GM18951 (cell line): ENCODE measurements around the gene PCBP3.
"Not testable (repeated sequence)": the region's sequence is repeated elsewhere in the genome, so short reads cannot be mapped to it uniquely, and the experiment has no call there.

Experiments
- POLR2A ChIP-seq: IDR thresholded peaks from 4 replicates; pipeline ENCODE4 v1.6.1; 2011; ENCODE audit warnings: mild to moderate bottlenecking; ENCODE audit not compliant: insufficient read length, insufficient read depth; ENCODE audit errors: extremely low read depth
- in situ Hi-C: fragments of 300-500 bp; cut with MboI; formaldehyde crosslinking; loops from one replicate; pipeline ENCODE4 v1.12.0; 2022; ENCODE audit warnings: low sequenced_read_pairs, mixed read lengths, inconsistent platforms; ENCODE audit not compliant: unreplicated experiment

The PCBP3 gene

GRCh38 chr21:45943630-45944540 lies 300.4 kb downstream of the PCBP3 start:
- TF ChIP-seq POLR2A = no peak

GRCh38 chr21:45944601-45945000 lies 301.1 kb downstream of the PCBP3 start:
- TF ChIP-seq POLR2A = no peak
- in situ Hi-C loops = no loop called here

More at GRCh38 chr21:45943630-45944540, 300.4 kb downstream of the PCBP3 start:
- in situ Hi-C loops = no loop called here

- no peak for TF ChIP-seq POLR2A
- in situ Hi-C loops = no loop called here
Observed at GRCh38 chr21:45945066-45945867, 301.7 kb downstream of the PCBP3 start.

GRCh38 chr21:45945868-45946210 lies 302.3 kb downstream of the PCBP3 start:
- no peak for TF ChIP-seq POLR2A
- in situ Hi-C loops = no loop called here

- in situ Hi-C loops = no loop called here
- no peak for TF ChIP-seq POLR2A
Observed at GRCh38 chr21:45947296-45947695, 303.8 kb downstream of the PCBP3 start.

GRCh38 chr21:45947716-45948255 lies 304.3 kb downstream of the PCBP3 start:
- in situ Hi-C loops = no loop called here

GRCh38 chr21:45948576-45949141 lies 305.1 kb downstream of the PCBP3 start:
- in situ Hi-C loops = no loop called here

More at GRCh38 chr21:45947716-45948255, 304.3 kb downstream of the PCBP3 start:
- no peak for TF ChIP-seq POLR2A

GRCh38 chr21:45949928-45950739 lies 306.6 kb downstream of the PCBP3 start:
- in situ Hi-C loops = no loop called here
- TF ChIP-seq POLR2A = no peak

More at GRCh38 chr21:45948576-45949141, 305.1 kb downstream of the PCBP3 start:
- no peak for TF ChIP-seq POLR2A

GRCh38 chr21:45950740-45951515 lies 307.4 kb downstream of the PCBP3 start:
- TF ChIP-seq POLR2A = no peak
- in situ Hi-C loops = no loop called here

GRCh38 chr21:45951676-45952075 lies 308.2 kb downstream of the PCBP3 start:
- in situ Hi-C loops = no loop called here
- TF ChIP-seq POLR2A = no peak

- in situ Hi-C loops = not testable (repeated sequence)
Observed at GRCh38 chr21:45952527-45952926, 309.0 kb downstream of the PCBP3 start.

- in situ Hi-C loops = no loop called here
- TF ChIP-seq POLR2A = no peak
Observed at GRCh38 chr21:45952974-45953373, 309.4 kb downstream of the PCBP3 start.
